Measurements from ENCODE around the gene AMELY.
"Not testable (repeated sequence)": the region's sequence is repeated elsewhere in the genome, so short reads cannot be mapped to it uniquely, and the experiment has no call there.

Gene AMELY

DNA sequence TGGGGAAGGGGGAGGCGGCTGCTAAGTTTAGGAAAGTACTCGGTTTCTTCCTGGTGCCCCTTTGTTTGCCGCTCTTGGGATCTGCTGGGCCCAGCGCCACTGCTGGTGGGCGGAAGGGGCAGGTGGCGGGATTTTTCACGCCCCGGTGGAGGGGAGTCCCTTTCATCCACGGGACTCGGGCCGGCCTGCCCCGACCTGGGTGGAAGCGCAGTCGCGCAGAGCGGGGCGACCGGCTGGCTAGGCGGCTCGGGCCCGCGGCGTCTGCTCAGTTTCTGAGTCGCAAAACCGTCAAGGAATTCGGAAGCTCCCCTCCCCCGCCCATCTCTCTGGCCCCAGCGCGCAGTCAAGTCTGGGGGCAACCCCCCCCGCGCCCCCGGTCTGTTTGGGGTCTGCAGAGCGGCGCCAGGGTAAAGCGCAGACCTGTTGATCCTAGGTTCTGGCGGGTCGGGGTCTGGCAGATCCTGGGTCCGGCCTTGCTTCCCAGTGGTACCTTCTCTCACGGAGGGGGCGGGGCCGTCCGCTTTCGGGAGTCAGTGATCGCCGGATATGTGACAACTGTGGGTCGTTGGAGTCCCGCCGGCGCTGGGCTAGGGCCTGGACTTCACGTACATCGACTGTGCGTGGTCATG lies at the start of gene AMELY:
AMELY (minus strand) TSS at position 500 of the 629 bp plus-strand sequence. CDS start 39,144 bp downstream, outside the sequence.
- no peak within 1 kb of the TSS for H3K4me3 Mint-ChIP-seq
- H3K4me1 Mint-ChIP-seq (ENCODE audit: low read depth) = no peaks in the 10 kb centered on the region
- no peaks in the 10 kb centered on the region for H3K36me3 Mint-ChIP-seq (ENCODE audit: low read depth)
- peaks cover 33% of the 10 kb centered on the region for H3K27me3 Mint-ChIP-seq (ENCODE audit: low read depth)
- no peak for DNase-seq (ENCODE audit: low spot score)
- no peaks in the 10 kb centered on the region for H3K9me3 Mint-ChIP-seq
- H3K27ac Mint-ChIP-seq = no peak within 1 kb of the TSS

GRCh38 chrY:6949947-6950346 lies 38.4 kb upstream of the AMELY start:
- Mint-ChIP-seq H3K4me3 (no peak overlapping the region), H3K27me3 (ENCODE audit: low read depth) (peaks cover 5% of the 10 kb centered on the region), H3K36me3 (ENCODE audit: low read depth) (no peaks in the 10 kb centered on the region), H3K9me3 (no peaks in the 10 kb centered on the region), H3K4me1 (ENCODE audit: low read depth) (no peaks in the 10 kb centered on the region), H3K27ac (no peak overlapping the region)
- no peak for DNase-seq (ENCODE audit: low spot score)

DNA sequence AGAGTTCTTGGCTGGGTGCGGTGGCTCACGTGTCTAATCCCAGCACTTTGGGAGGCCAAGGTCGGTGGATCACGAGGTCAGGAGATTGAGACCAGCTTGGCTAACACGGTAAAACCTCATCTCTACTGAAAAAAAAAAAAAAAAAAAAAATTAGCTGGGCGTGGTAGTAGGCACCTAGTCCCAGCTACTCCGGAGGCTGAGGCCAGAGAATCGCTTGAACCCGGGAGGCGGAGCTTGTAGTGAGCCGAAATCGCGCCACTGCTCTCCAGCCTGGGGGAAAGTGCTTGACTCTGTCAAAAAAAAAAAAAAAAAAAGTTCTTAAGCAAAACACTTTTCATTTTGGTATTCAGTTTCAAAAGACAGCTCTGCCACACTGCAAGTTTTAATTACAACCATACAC lies 36.8 kb upstream of the AMELY start:
- no peak for DNase-seq (ENCODE audit: low spot score)
- H3K27me3 Mint-ChIP-seq (ENCODE audit: low read depth) = peaks cover 5% of the 10 kb centered on the region
- no peaks in the 10 kb centered on the region for H3K36me3 Mint-ChIP-seq (ENCODE audit: low read depth)
- no peaks in the 10 kb centered on the region for H3K9me3 Mint-ChIP-seq
- no peaks in the 10 kb centered on the region for H3K4me1 Mint-ChIP-seq (ENCODE audit: low read depth)
- no peak overlapping the region for H3K4me3 Mint-ChIP-seq
- no peak overlapping the region for H3K27ac Mint-ChIP-seq

DNA sequence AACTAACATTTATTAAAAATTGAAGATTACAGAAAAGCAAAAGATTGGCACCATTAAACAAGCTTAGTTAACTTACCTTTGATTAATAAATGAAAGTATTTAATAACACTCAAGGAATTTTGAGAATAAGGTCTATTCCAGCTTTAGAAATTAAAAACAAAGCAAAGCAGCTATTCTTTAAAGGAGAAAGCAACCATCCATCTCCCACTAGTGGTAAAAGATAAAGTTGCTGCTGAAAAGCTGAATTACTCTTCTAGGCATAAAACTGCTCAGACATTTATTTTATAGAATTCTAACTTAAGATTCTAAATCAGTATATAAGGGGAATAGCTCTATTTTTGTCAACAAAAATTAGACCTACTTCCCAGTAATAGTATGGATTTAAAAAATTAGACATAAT lies 36.1 kb upstream of the AMELY start:
- Mint-ChIP-seq H3K27ac (no peak overlapping the region), H3K27me3 (ENCODE audit: low read depth) (peaks cover 5% of the 10 kb centered on the region), H3K4me1 (ENCODE audit: low read depth) (no peaks in the 10 kb centered on the region), H3K36me3 (ENCODE audit: low read depth) (no peaks in the 10 kb centered on the region), H3K9me3 (no peaks in the 10 kb centered on the region), H3K4me3 (no peak overlapping the region)
- no peak for DNase-seq (ENCODE audit: low spot score)

DNA sequence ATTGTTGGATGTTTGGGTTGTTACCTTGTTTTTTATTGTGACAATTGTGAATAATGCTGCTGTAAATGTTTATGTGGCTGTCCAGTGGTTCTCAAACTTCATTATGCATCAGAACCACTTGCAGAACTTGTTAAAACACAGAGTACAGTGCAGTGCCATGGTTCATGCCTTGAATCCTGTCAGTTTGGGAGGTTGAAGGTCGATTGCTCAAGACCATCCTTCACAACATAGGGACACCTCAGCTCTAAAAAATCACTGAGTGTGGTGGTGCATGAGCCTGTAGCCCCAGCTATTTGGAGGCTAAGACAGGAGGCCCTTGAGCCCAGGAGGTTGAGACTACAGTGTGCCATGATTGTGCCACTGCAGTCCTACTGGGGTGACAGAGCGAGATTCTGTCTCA lies 23.9 kb upstream of the AMELY start:
- Mint-ChIP-seq H3K9me3 (no peaks in the 10 kb centered on the region), H3K4me3 (no peak overlapping the region), H3K27ac (no peak overlapping the region), H3K4me1 (ENCODE audit: low read depth) (no peaks in the 10 kb centered on the region), H3K36me3 (ENCODE audit: low read depth) (no peaks in the 10 kb centered on the region), H3K27me3 (ENCODE audit: low read depth) (no peaks in the 10 kb centered on the region)
- no peak for DNase-seq (ENCODE audit: low spot score)

- H3K27me3 Mint-ChIP-seq (ENCODE audit: low read depth) = no peaks in the 10 kb centered on the region
- DNase-seq (ENCODE audit: low spot score) = no peak
- no peaks in the 10 kb centered on the region for H3K9me3 Mint-ChIP-seq
- H3K4me1 Mint-ChIP-seq (ENCODE audit: low read depth) = no peaks in the 10 kb centered on the region
- no peaks in the 10 kb centered on the region for H3K36me3 Mint-ChIP-seq (ENCODE audit: low read depth)
- H3K4me3 Mint-ChIP-seq = no peak overlapping the region
- H3K27ac Mint-ChIP-seq = no peak overlapping the region
Measured at GRCh38 chrY:6931779-6932396, 20.3 kb upstream of the AMELY start.

DNA sequence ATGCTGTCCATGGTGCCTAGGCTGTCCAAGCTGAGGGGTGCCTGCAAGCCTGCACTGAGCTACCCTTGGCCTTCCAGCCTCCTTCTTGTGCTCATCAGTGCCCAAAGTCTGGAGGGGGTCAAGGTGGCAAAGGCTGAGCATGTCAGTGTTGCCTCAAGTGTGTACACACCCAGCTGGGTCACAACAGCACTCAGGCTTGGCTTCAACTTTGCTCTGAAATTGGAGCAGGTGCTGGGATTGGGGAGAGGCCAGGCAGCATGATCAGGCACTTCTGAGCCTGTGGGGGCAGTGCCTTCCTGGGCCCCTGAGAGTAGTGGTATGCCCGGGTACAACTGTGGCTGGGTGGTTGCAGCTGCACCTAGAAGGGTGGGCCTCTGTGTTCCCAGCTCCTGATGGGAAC lies 17.7 kb upstream of the AMELY start:
- Mint-ChIP-seq H3K4me3 (no peak overlapping the region), H3K27me3 (ENCODE audit: low read depth) (no peaks in the 10 kb centered on the region), H3K4me1 (ENCODE audit: low read depth) (no peaks in the 10 kb centered on the region), H3K9me3 (no peaks in the 10 kb centered on the region), H3K27ac (no peak overlapping the region), H3K36me3 (ENCODE audit: low read depth) (no peaks in the 10 kb centered on the region)
- DNase-seq (ENCODE audit: low spot score) = no peak

- H3K9me3 Mint-ChIP-seq = no peaks in the 10 kb centered on the region
- H3K27me3 Mint-ChIP-seq (ENCODE audit: low read depth) = no peaks in the 10 kb centered on the region
- no peak overlapping the region for H3K4me3 Mint-ChIP-seq
- no peak overlapping the region for H3K27ac Mint-ChIP-seq
- no peak for DNase-seq (ENCODE audit: low spot score)
- H3K4me1 Mint-ChIP-seq (ENCODE audit: low read depth) = no peaks in the 10 kb centered on the region
- no peaks in the 10 kb centered on the region for H3K36me3 Mint-ChIP-seq (ENCODE audit: low read depth)
Measured at GRCh38 chrY:6928265-6928664, 16.7 kb upstream of the AMELY start.

DNA sequence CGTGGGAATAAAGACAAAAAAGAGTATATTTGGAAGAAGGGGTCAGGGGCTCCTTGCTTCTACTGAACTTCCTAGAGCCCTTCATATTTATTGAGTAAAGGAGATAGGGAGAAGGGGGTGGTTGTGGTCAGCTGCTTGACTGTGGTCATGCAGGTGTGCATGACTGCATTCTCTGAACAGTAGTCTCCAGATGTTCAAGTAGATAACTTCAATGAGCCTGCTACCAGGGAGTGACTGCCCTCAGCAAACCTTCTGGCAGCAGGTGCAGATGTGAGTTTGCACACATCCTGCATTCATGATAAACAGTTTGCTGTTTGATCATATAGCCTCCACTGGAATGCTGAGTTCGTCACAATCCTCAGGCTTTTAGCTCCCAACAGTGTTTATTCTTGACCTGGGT lies 9.5 kb upstream of the AMELY start:
- no peak overlapping the region for H3K27ac Mint-ChIP-seq
- no peak overlapping the region for H3K4me3 Mint-ChIP-seq

DNA sequence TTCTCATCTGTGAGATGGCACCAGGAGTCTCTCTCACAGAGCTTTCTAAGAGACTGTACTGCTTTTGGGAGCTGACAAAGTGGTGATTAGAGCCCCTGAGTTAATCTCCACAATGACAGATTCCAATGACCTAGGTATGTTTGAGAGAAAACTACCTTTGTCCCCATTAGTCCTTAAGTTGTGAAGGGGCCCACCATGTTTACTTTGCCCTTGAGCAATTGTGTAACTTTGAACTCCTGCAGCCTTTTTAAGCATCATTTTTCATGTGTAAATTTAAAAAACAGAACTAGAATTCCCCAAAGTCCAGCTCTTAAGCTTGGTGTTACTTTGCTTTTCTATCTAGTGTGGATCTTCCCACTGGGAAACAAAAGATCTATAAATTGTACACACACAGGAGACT lies 1.8 kb upstream of the AMELY start:
- Mint-ChIP-seq H3K4me3 (no peak overlapping the region), H3K4me1 (ENCODE audit: low read depth) (no peaks in the 10 kb centered on the region), H3K9me3 (no peaks in the 10 kb centered on the region), H3K27ac (no peak overlapping the region), H3K27me3 (ENCODE audit: low read depth) (peaks cover 33% of the 10 kb centered on the region), H3K36me3 (ENCODE audit: low read depth) (no peaks in the 10 kb centered on the region)
- DNase-seq (ENCODE audit: low spot score) = no peak

More for the DNA sequence above, 9.5 kb upstream of the AMELY start:
- H3K4me1 Mint-ChIP-seq (ENCODE audit: low read depth) = no peaks in the 10 kb centered on the region
- H3K27me3 Mint-ChIP-seq (ENCODE audit: low read depth) = no peaks in the 10 kb centered on the region
- H3K9me3 Mint-ChIP-seq = no peaks in the 10 kb centered on the region
- no peaks in the 10 kb centered on the region for H3K36me3 Mint-ChIP-seq (ENCODE audit: low read depth)
- no peak for DNase-seq (ENCODE audit: low spot score)

- H3K4me1 Mint-ChIP-seq (ENCODE audit: low read depth) = no peaks in the 10 kb centered on the region
- no peaks in the 10 kb centered on the region for H3K36me3 Mint-ChIP-seq (ENCODE audit: low read depth)
- no peak within 1 kb of the TSS for H3K4me3 Mint-ChIP-seq
- H3K27ac Mint-ChIP-seq = no peak within 1 kb of the TSS
- no peaks in the 10 kb centered on the region for H3K9me3 Mint-ChIP-seq
- DNase-seq (ENCODE audit: low spot score) = no peak
- peaks cover 33% of the 10 kb centered on the region for H3K27me3 Mint-ChIP-seq (ENCODE audit: low read depth)
Measured at GRCh38 chrY:6910372-6911252, 940 bp downstream of the AMELY start, which contains the start of gene TBL1Y. Gene TBL1Y, plus strand, starts transcription at chrY:6910697. Its CDS starts 114,388 bp downstream, at chrY:7025085.

DNA sequence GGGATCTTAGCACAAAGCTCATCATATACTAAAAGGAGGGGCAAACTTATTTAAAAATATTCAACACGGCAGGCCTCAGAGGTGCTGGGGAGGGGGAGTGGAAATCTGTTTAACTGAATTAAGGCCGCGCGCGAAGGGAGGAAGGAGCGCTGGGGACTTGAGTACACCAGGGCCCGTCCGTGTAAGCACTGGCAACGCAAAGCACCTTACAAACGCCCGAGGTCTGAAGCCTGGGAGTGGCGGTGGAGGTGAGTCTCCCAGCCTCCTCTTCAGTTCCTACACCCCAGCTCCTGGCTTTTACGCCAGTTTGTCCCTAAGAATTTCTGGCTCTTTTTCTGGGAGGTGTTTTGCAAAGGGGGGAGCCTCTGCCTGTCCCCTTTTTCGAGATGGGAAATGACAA lies 1.7 kb downstream of the AMELY start:
- Mint-ChIP-seq H3K36me3 (ENCODE audit: low read depth) (no peaks in the 10 kb centered on the region), H3K27me3 (ENCODE audit: low read depth) (peaks cover 33% of the 10 kb centered on the region), H3K27ac (no peak overlapping the region), H3K4me1 (ENCODE audit: low read depth) (no peaks in the 10 kb centered on the region), H3K9me3 (no peaks in the 10 kb centered on the region), H3K4me3 (no peak overlapping the region)
- DNase-seq (ENCODE audit: low spot score) = no peak

- DNase-seq (ENCODE audit: low spot score) = no peak
- Mint-ChIP-seq H3K27me3 (ENCODE audit: low read depth) (peaks cover 33% of the 10 kb centered on the region), H3K9me3 (no peaks in the 10 kb centered on the region), H3K36me3 (ENCODE audit: low read depth) (no peaks in the 10 kb centered on the region), H3K27ac (no peak overlapping the region), H3K4me3 (peak overlapping the region; percentile 40), H3K4me1 (ENCODE audit: low read depth) (no peaks in the 10 kb centered on the region)
Measured at GRCh38 chrY:6909118-6909521, 2.4 kb downstream of the AMELY start.

GRCh38 chrY:6908021-6908420 lies 3.5 kb downstream of the AMELY start:
- not testable (repeated sequence) for DNase-seq (ENCODE audit: low spot score); H3K4me1 Mint-ChIP-seq (ENCODE audit: low read depth); H3K27ac Mint-ChIP-seq; H3K9me3 Mint-ChIP-seq; H3K36me3 Mint-ChIP-seq (ENCODE audit: low read depth); H3K4me3 Mint-ChIP-seq
- H3K27me3 Mint-ChIP-seq (ENCODE audit: low read depth) = peaks cover 31% of the 10 kb centered on the region
